HepG2 (cell line): ENCODE data around the gene PPCDC. TPM values are rescaled to one million over a fixed set of nuclear protein-coding genes. Genes with fewer than 3 reads are reported as not detected.

Experiments
- AFF4 ChIP-seq: sonication (generic); formaldehyde crosslinking; IDR thresholded peaks from 2 replicates; pipeline ENCODE4 v1.4.0; 2020; ENCODE audit warnings: missing genetic modification reagents
- AGO1 ChIP-seq: fragments of 200-400 bp; formaldehyde crosslinking; IDR thresholded peaks from 2 replicates; pipeline ENCODE4 v1.6.1; 2017; ENCODE audit warnings: mild to moderate bottlenecking, low read depth, low read length, moderate library complexity; ENCODE audit not compliant: poor library complexity, severe bottlenecking
- CHD2 ChIP-seq: IDR thresholded peaks from 2 replicates; pipeline ENCODE4 v1.6.1; 2011; ENCODE audit warnings: low read depth, low read length, improper control_type of control experiment
- DPF2 ChIP-seq: sonication (generic); formaldehyde crosslinking; IDR thresholded peaks from 2 replicates; pipeline ENCODE4 v1.4.0; 2020; ENCODE audit warnings: mild to moderate bottlenecking, low read depth, missing genetic modification reagents, borderline replicate concordance
- ELF1 ChIP-seq: sonication (generic); formaldehyde crosslinking; IDR thresholded peaks from 2 replicates; pipeline ENCODE4 v1.4.0; 2020; ENCODE audit warnings: missing genetic modification reagents
- EZH2 ChIP-seq: conservative IDR thresholded peaks from 2 replicates; pipeline ENCODE4 v1.6.1; 2012; ENCODE audit warnings: mild to moderate bottlenecking, low read depth, low read length, moderate library complexity
- HOXA7 ChIP-seq: sonication (generic); formaldehyde crosslinking; IDR thresholded peaks from 2 replicates; pipeline ENCODE4 v1.8.1; 2022; ENCODE audit warnings: mild to moderate bottlenecking, missing genetic modification reagents, moderate library complexity
- MIXL1 ChIP-seq: IDR thresholded peaks from 2 replicates; pipeline ENCODE4 v1.6.1; 2016
- MTA1 ChIP-seq: sonication (generic); formaldehyde crosslinking; IDR thresholded peaks from 2 replicates; pipeline ENCODE4 v1.4.0; 2020; ENCODE audit warnings: missing genetic modification reagents, mild to moderate bottlenecking, borderline replicate concordance
- NFKBIZ ChIP-seq: IDR thresholded peaks from 2 replicates; pipeline ENCODE4 v1.6.1; 2018; ENCODE audit warnings: missing genetic modification reagents, missing compliant biosample characterization
- PRDM4 ChIP-seq: sonication (generic); formaldehyde crosslinking; IDR thresholded peaks from 2 replicates; pipeline ENCODE4 v1.9.0; 2021; ENCODE audit warnings: missing genetic modification reagents, borderline replicate concordance
- RARA ChIP-seq: IDR thresholded peaks from 2 replicates; pipeline ENCODE4 v1.6.1; 2016; ENCODE audit warnings: missing genetic modification reagents, missing compliant biosample characterization
- SP5 ChIP-seq: IDR thresholded peaks from 2 replicates; pipeline ENCODE4 v1.6.1; 2016; ENCODE audit warnings: low read depth, borderline replicate concordance
- SUZ12 ChIP-seq: fragments of 150-350 bp; IDR thresholded peaks from 2 replicates; pipeline ENCODE4 v1.6.1; 2014; ENCODE audit warnings: low read depth, low read length
- THAP11 ChIP-seq: IDR thresholded peaks from 2 replicates; pipeline ENCODE4 v1.6.1; 2016; ENCODE audit warnings: missing biosample characterization, missing genetic modification reagents
- XRCC5 ChIP-seq: fragments of 200-400 bp; formaldehyde crosslinking; optimal IDR thresholded peaks from 2 replicates; pipeline ENCODE3; 2017; ENCODE audit warnings: mild to moderate bottlenecking, low read length
- ZBTB2 ChIP-seq: sonication (generic); formaldehyde crosslinking; IDR thresholded peaks from 2 replicates; pipeline ENCODE4 v1.8.0; 2022; ENCODE audit warnings: low read depth, missing genetic modification reagents
- ZFYVE20 ChIP-seq: sonication (generic); formaldehyde crosslinking; IDR thresholded peaks from 2 replicates; pipeline ENCODE4 v1.8.0; 2023; ENCODE audit warnings: low read depth, mild to moderate bottlenecking, moderate library complexity, missing genetic modification reagents, borderline replicate concordance
- ZNF343 ChIP-seq: sonication (generic); formaldehyde crosslinking; IDR thresholded peaks from 2 replicates; pipeline ENCODE4 v1.4.0; 2020; ENCODE audit warnings: mild to moderate bottlenecking, missing genetic modification reagents
- ZNF430 ChIP-seq: sonication (generic); formaldehyde crosslinking; IDR thresholded peaks from 2 replicates; pipeline ENCODE4 v1.9.0; 2021; ENCODE audit warnings: mild to moderate bottlenecking, missing genetic modification reagents
- ZNF616 ChIP-seq: sonication (generic); formaldehyde crosslinking; IDR thresholded peaks from 2 replicates; pipeline ENCODE4 v1.5.0; 2020; ENCODE audit warnings: low read depth, mild to moderate bottlenecking, missing genetic modification reagents
- ZNF776 ChIP-seq: sonication (generic); formaldehyde crosslinking; IDR thresholded peaks from 2 replicates; pipeline ENCODE4 v1.4.0; 2020; ENCODE audit warnings: mild to moderate bottlenecking, missing genetic modification reagents
- ZNF781 ChIP-seq: sonication (generic); formaldehyde crosslinking; IDR thresholded peaks from 2 replicates; pipeline ENCODE4 v1.5.1; 2020; ENCODE audit warnings: borderline replicate concordance, mild to moderate bottlenecking, missing genetic modification reagents; ENCODE audit errors: not compliant biosample characterization
- polyA plus RNA-seq, 8 experiments: library from polyadenylated mRNA; depleted of rRNA in 3 of 8; stranded (reverse) in 7 of 8; unstranded in 1 of 8; fragments of >200 nt; fragmentation: Illumina TruSeq in 4 of 8; extraction: Trizol in 4 of 8; gene quantifications; 2 replicates each; pipeline versions ENCODE4 v1.2.1 to v1.2.3, GENCODE V29; 2011 to 2016; ENCODE audit warnings: low read depth in 4 of 8, missing spikeins in 1 of 8, mixed read lengths in 1 of 8; ENCODE audit not compliant: insufficient read depth in 1 of 8
- total RNA-seq, 5 experiments: library from RNA; depleted of rRNA; stranded (reverse); fragments of >200 nt; fragmentation: Illumina TruSeq; extraction: Trizol; gene quantifications; 2 replicates each; pipeline ENCODE4 v1.2.3, GENCODE V29; 2016; ENCODE audit warnings: low read depth in 1 of 5

PPCDC gene
- total and polyA plus RNA-seq, 2 of the 13 experiments (the other 11 are each of a cell fraction or from before 2014, with no cell fraction given): 12.3 to 12.8 TPM

- TF ChIP-seq AFF4 (CRISPR knock-in tag) (no peak), HOXA7 (CRISPR knock-in tag) (no peak), DPF2 (no peak), EZH2 (no peak), ZNF776 (peak; percentile 79; the same call in 1 of the 2 replicates), THAP11 (peak; percentile 70), CHD2 (0 out of 2 replicates have a peak, but pooled peaks have one; percentile 5), NFKBIZ (CRISPR knock-in tag) (no peak), RARA (peak; percentile 74), ELF1 (CRISPR knock-in tag) (peak; percentile 18; the same call in 1 of the 2 replicates), SP5 (peak; percentile 59; the same call in 1 of the 2 replicates), ZNF430 (CRISPR knock-in tag) (no peak; the same call in 1 of the 2 replicates), MIXL1 (CRISPR knock-in tag) (peak; percentile 66; the same call in 1 of the 2 replicates), ZNF343 (0 out of 2 replicates have a peak, but pooled peaks have one; percentile 72), XRCC5 (peak; percentile 10), SUZ12 (no peak), ZNF781 (peak; percentile 42), ZNF616 (CRISPR knock-in tag) (no peak), PRDM4 (CRISPR knock-in tag) (no peak), ZFYVE20 (CRISPR knock-in tag) (no peak), AGO1 (no peak), ZBTB2 (CRISPR knock-in tag) (no peak), MTA1 (CRISPR knock-in tag) (peak; percentile 32; the same call in 1 of the 2 replicates)
These were observed 20.3 kb downstream of the PPCDC start (continued) for GRCh38 chr15:75043509-75044257.
